Thyroid gland (tissue), 4 donors: Measurements from ENCODE around the gene ZNF556. TPM values are rescaled to one million over a fixed set of nuclear protein-coding genes. Genes with fewer than 3 reads are reported as not detected.
"Not testable (repeated sequence)": the region's sequence is repeated elsewhere in the genome, so short reads cannot be mapped to it uniquely, and the experiment has no call there.

Experiments used
- DNase-seq, 2 donors: peaks; one replicate each; pipeline ENCODE4 v3.0.0-alpha.2; 2019
- H3K27ac ChIP-seq, 3 donors: fragments of 200-600 bp; sonication (generic); 1 replicate in 2 of 3; 2 replicates in 1 of 3; pipeline ENCODE4 v1.5.1; 2016 to 2019; ENCODE audit warnings: mild to moderate bottlenecking in 1 of 3, moderate library complexity in 1 of 3
- H3K27me3 ChIP-seq: fragments of 200-600 bp; sonication (generic); one replicate; pipeline ENCODE4 v1.5.1; 2019
- H3K36me3 ChIP-seq, 2 donors: fragments of 200-600 bp; sonication (generic); one replicate each; pipeline ENCODE4 v1.5.1; 2016 to 2019
- H3K4me1 ChIP-seq, 2 donors: fragments of 200-600 bp; sonication (generic); one replicate each; pipeline ENCODE4 v1.5.1; 2017 to 2019
- H3K4me3 ChIP-seq, 3 donors: fragments of 200-600 bp; sonication (generic); replicated peaks in 1 of 3; 1 replicate in 2 of 3; 2 replicates in 1 of 3; pipeline ENCODE4 v1.5.1; 2016; ENCODE audit warnings: mild to moderate bottlenecking in 1 of 3
- H3K9me3 ChIP-seq: fragments of 200-600 bp; sonication (generic); one replicate; pipeline ENCODE4 v1.5.1; 2017
- CTCF ChIP-seq, 6 experiments: fragments of 200-600 bp in 3 of 6; fragments of 450-650 bp in 3 of 6; sonication (generic) in 3 of 6; IDR thresholded peaks; one replicate each; pipeline ENCODE4 v1.5.1; 2016 to 2019; ENCODE audit warnings: antibody characterized with exemption in 6 of 6, mild to moderate bottlenecking in 2 of 6, inconsistent platforms in 1 of 6, moderate library complexity in 1 of 6
- POLR2A ChIP-seq, 2 donors: fragments of 450-650 bp; IDR thresholded peaks; one replicate each; pipeline ENCODE4 v1.6.1; 2017; ENCODE audit warnings: antibody characterized with exemption in 2 of 2, mild to moderate bottlenecking in 2 of 2, moderate library complexity in 1 of 2
- WGBS, 2 donors: methylation state at CpG; one replicate each; pipeline ENCODE4 v1.1.5; 2017; 5-methylcytosine and 5-hydroxymethylcytosine counted together
- intact Hi-C: fragments of 100-400 bp; cut with DNase I; formaldehyde crosslinking; loops from one replicate; pipeline ENCODE4 v1.15.1; 2023
- total RNA-seq, 4 donors: library from RNA; depleted of rRNA; stranded (reverse); fragments of >200 nt; gene quantifications; one replicate each; pipeline ENCODE4 v1.2.3, GENCODE V29; 2016

Gene ZNF556
- total RNA-seq, 4 donors from 2014 or later = not detected

GRCh38 chr19:2896694-2897093, 29.6 kb downstream of the ZNF556 start:
- Histone ChIP-seq H3K27ac (no peak overlapping the region), H3K9me3 (no peaks in the 10 kb centered on the region), H3K4me1 (peaks cover 0 to 3% of the 10 kb centered on the region in 2 donors), H3K27me3 (no peaks in the 10 kb centered on the region), H3K36me3 (no peaks in the 10 kb centered on the region), H3K4me3 (no peak overlapping the region)
- TF ChIP-seq POLR2A (IDR thresholded peaks at IDR 0.05) (no peak), CTCF (IDR thresholded peaks at IDR 0.05) (no peak)
- DNase-seq = no peak
- intact Hi-C loops = no loop called here
- WGBS, 2 donors = 73 to 83% methylated on average over 8 of the region's 8 CpGs

GRCh38 chr19:2900296-2901252, 33.4 kb downstream of the ZNF556 start, which contains the start of gene ZNF57:
ZNF57 (plus strand) TSS chr19:2900928; CDS start chr19:2901046, 118 bp downstream.
- H3K4me3 ChIP-seq = peak within 1 kb of the TSS; percentile 54 to 84 (median 70)
- intact Hi-C loops = loop anchor here (5.0 kb wide), 1 partner anchor 42 kb away; the partner anchor contains the start of gene ZNF77
- H3K27me3 ChIP-seq = no peaks in the 10 kb centered on the region
- 0% methylated on average over 38 to 52 of the region's 100 CpGs for WGBS, 2 donors
- no peaks in the 10 kb centered on the region for H3K9me3 ChIP-seq
- TF ChIP-seq POLR2A (IDR thresholded peaks at IDR 0.05) (peak in 1 of 2 donors; percentile 55), CTCF (IDR thresholded peaks at IDR 0.05) (no peak)
- DNase-seq = peak; percentile 100
- H3K27ac ChIP-seq = peak within 1 kb of the TSS; percentile 84 to 89 (median 85)
- peaks cover 0 to 6% of the 10 kb centered on the region in 2 donors for H3K4me1 ChIP-seq
- H3K36me3 ChIP-seq = no peaks in the 10 kb centered on the region

GRCh38 chr19:2902590-2903218, 35.6 kb downstream of the ZNF556 start:
- intact Hi-C loops = loop anchor here (5.0 kb wide), 1 partner anchor 40 kb away; the partner anchor contains the start of gene ZNF77
- Histone ChIP-seq H3K4me1 (peaks cover 0 to 6% of the 10 kb centered on the region in 2 donors), H3K36me3 (no peaks in the 10 kb centered on the region), H3K4me3 (no peak overlapping the region), H3K27ac (no peak overlapping the region), H3K27me3 (no peaks in the 10 kb centered on the region), H3K9me3 (no peaks in the 10 kb centered on the region)
- WGBS, 2 donors = 71 to 83% methylated on average over 8 to 13 of the region's 13 CpGs
- no peak for DNase-seq
- TF ChIP-seq POLR2A (IDR thresholded peaks at IDR 0.05) = no peak
- TF ChIP-seq CTCF (IDR thresholded peaks at IDR 0.05) = no peak

GRCh38 chr19:2903326-2903725, 36.2 kb downstream of the ZNF556 start:
- not testable (repeated sequence) for H3K9me3 ChIP-seq, H3K36me3 ChIP-seq, H3K27me3 ChIP-seq, H3K27ac ChIP-seq, H3K4me1 ChIP-seq, DNase-seq, H3K4me3 ChIP-seq
- WGBS, 2 donors = 92 to 97% methylated on average over 13 of the region's 13 CpGs
- intact Hi-C loops = loop anchor here (5.0 kb wide), 1 partner anchor 39 kb away; the partner anchor contains the start of gene ZNF77

GRCh38 chr19:2905918-2906519, 38.9 kb downstream of the ZNF556 start:
- H3K4me3 ChIP-seq = no peak overlapping the region
- no peak for TF ChIP-seq POLR2A (IDR thresholded peaks at IDR 0.05)
- TF ChIP-seq CTCF (IDR thresholded peaks at IDR 0.05) = no peak
- H3K9me3 ChIP-seq = no peaks in the 10 kb centered on the region
- intact Hi-C loops = no loop called here
- H3K27me3 ChIP-seq = no peaks in the 10 kb centered on the region
- DNase-seq = no peak
- no peak overlapping the region for H3K27ac ChIP-seq
- H3K36me3 ChIP-seq = no peaks in the 10 kb centered on the region
- H3K4me1 ChIP-seq = peaks cover 0 to 6% of the 10 kb centered on the region in 2 donors
- WGBS, 2 donors = 91 to 93% methylated on average over 11 of the region's 11 CpGs
